Upper lobe of left lung (tissue), 6 donors: Measurements from ENCODE around the gene SPTLC2. TPM values are rescaled to one million over a fixed set of nuclear protein-coding genes. Genes with fewer than 3 reads are reported as not detected.

Experiments used
- ATAC-seq, 2 donors: fragments of 200-7000 bp; cut with Tn5 transposase; one replicate each; pipeline ENCODE4 v1.9.1; 2022; ENCODE audit warnings: mild to moderate bottlenecking in 2 of 2, moderate library complexity in 2 of 2; ENCODE audit not compliant: low FRiP score in 2 of 2
- DNase-seq, 2 donors: peaks; one replicate each; pipeline ENCODE4 v3.0.0-alpha.2; 2019 to 2020
- H3K27ac ChIP-seq, 4 donors: fragments of 200-600 bp; sonication (generic); one replicate each; pipeline ENCODE4 v1.5.1; 2016 to 2019
- H3K27me3 ChIP-seq, 4 donors: fragments of 200-600 bp; sonication (generic); one replicate each; pipeline ENCODE4 v1.5.1; 2017 to 2019
- H3K36me3 ChIP-seq, 4 donors: fragments of 200-600 bp; sonication (generic); one replicate each; pipeline ENCODE4 v1.5.1; 2016 to 2019
- H3K4me1 ChIP-seq, 4 donors: fragments of 200-600 bp; sonication (generic); one replicate each; pipeline ENCODE4 v1.5.1; 2018 to 2019
- H3K4me3 ChIP-seq, 4 donors: fragments of 200-600 bp; sonication (generic); one replicate each; pipeline ENCODE4 v1.5.1; 2017 to 2019; ENCODE audit warnings: mild to moderate bottlenecking in 2 of 4, moderate library complexity in 1 of 4
- H3K9me3 ChIP-seq, 4 donors: fragments of 200-600 bp; sonication (generic); one replicate each; pipeline ENCODE4 v1.5.1; 2018 to 2019
- CTCF ChIP-seq, 6 experiments: fragments of 450-650 bp in 4 of 6; fragments of 200-600 bp in 2 of 6; sonication (generic) in 2 of 6; IDR thresholded peaks; one replicate each; pipeline ENCODE4 v1.5.1; 2016 to 2019; ENCODE audit warnings: antibody characterized with exemption in 6 of 6
- EP300 ChIP-seq, 4 donors: sonication (generic); formaldehyde crosslinking; IDR thresholded peaks; one replicate each; pipeline ENCODE4 v1.5.1; 2017; ENCODE audit warnings: antibody characterized with exemption in 4 of 4, control low read depth in 2 of 4
- POLR2A ChIP-seq, 4 donors: fragments of 450-650 bp; IDR thresholded peaks; one replicate each; pipeline ENCODE4 v1.5.1; 2016 to 2017; ENCODE audit warnings: antibody characterized with exemption in 4 of 4, mild to moderate bottlenecking in 2 of 4
- POLR2AphosphoS5 ChIP-seq, 2 donors: sonication (generic); formaldehyde crosslinking; IDR thresholded peaks; one replicate each; pipeline ENCODE4 v1.5.1; 2017; ENCODE audit warnings: antibody characterized with exemption in 2 of 2
- WGBS, 2 donors: methylation state at CpG; one replicate each; pipeline ENCODE4 v1.1.5; 2017 to 2018; 5-methylcytosine and 5-hydroxymethylcytosine counted together
- total RNA-seq, 6 donors: library from RNA; depleted of rRNA in 4 of 6; stranded (reverse); fragments of >200 nt in 4 of 6; gene quantifications; one replicate each; pipeline versions ENCODE4 v1.1.0 to v1.2.1, GENCODE V29; 2016 to 2021
- donor health status: DM: no; HTN: no; CAD: no; lungs with moderate emphysema.
- donor health status: DM: no; HTN: yes; CAD: no; lungs with severe emphysema.

SPTLC2 gene
- total RNA-seq, 6 donors from 2014 or later, result 28.0 to 72.3 (median 37.7) TPM

- WGBS, 2 donors, result 0% methylated on average over 1 to 13 of the region's 32 CpGs
- Histone ChIP-seq H3K27ac (peak overlapping the region; percentile 85 to 96 (median 88)), H3K4me3 (peak overlapping the region; percentile 62 to 99 (median 90)), H3K9me3 (no peaks in the 10 kb centered on the region), H3K4me1 (peaks cover 18 to 35% (median 25%) of the 10 kb centered on the region in 4 donors), H3K36me3 (no peaks in the 10 kb centered on the region), H3K27me3 (no peaks in the 10 kb centered on the region)
- peak in 1 of 2 donors; percentile 30 for DNase-seq
- no peak for ATAC-seq
- no peak for TF ChIP-seq CTCF (IDR thresholded peaks at IDR 0.05)
- TF ChIP-seq POLR2A (IDR thresholded peaks at IDR 0.05), result no peak
- TF ChIP-seq POLR2AphosphoS5 (IDR thresholded peaks at IDR 0.05), result no peak
- TF ChIP-seq EP300 (IDR thresholded peaks at IDR 0.05), result no peak
Observed at GRCh38 chr14:77616133-77616453, 344 bp downstream of the SPTLC2 start.

- H3K4me1 ChIP-seq, result peaks cover 18 to 35% (median 25%) of the 10 kb centered on the region in 4 donors
- H3K9me3 ChIP-seq, result no peaks in the 10 kb centered on the region
- TF ChIP-seq CTCF (IDR thresholded peaks at IDR 0.05) (no peak), POLR2AphosphoS5 (IDR thresholded peaks at IDR 0.05) (no peak), EP300 (IDR thresholded peaks at IDR 0.05) (no peak), POLR2A (IDR thresholded peaks at IDR 0.05) (no peak)
- DNase-seq (no peak), ATAC-seq (no peak)
- H3K27ac ChIP-seq, result peak overlapping the region; percentile 85 to 96 (median 88)
- peak overlapping the region; percentile 62 to 99 (median 90) for H3K4me3 ChIP-seq
- no peaks in the 10 kb centered on the region for H3K27me3 ChIP-seq
- no peaks in the 10 kb centered on the region for H3K36me3 ChIP-seq
- WGBS, 2 donors, result 3 to 5% methylated on average over 15 to 16 of the region's 16 CpGs
Observed at GRCh38 chr14:77615361-77616132, 890 bp downstream of the SPTLC2 start.

- Histone ChIP-seq H3K27me3 (no peaks in the 10 kb centered on the region), H3K4me1 (peaks cover 18 to 41% (median 28%) of the 10 kb centered on the region in 4 donors), H3K4me3 (no peak overlapping the region), H3K27ac (no peak overlapping the region), H3K9me3 (no peaks in the 10 kb centered on the region), H3K36me3 (no peaks in the 10 kb centered on the region)
- ATAC-seq (no peak), DNase-seq (no peak)
- 20 to 25% methylated on average over 1 of the region's 1 CpG for WGBS, 2 donors
- TF ChIP-seq POLR2A (IDR thresholded peaks at IDR 0.05), result no peak
- TF ChIP-seq POLR2AphosphoS5 (IDR thresholded peaks at IDR 0.05), result no peak
- no peak for TF ChIP-seq CTCF (IDR thresholded peaks at IDR 0.05)
- no peak for TF ChIP-seq EP300 (IDR thresholded peaks at IDR 0.05)
Observed at GRCh38 chr14:77613201-77613600, 3.2 kb downstream of the SPTLC2 start.

- no peak overlapping the region for H3K27ac ChIP-seq
- ATAC-seq, result no peak
- no peaks in the 10 kb centered on the region for H3K9me3 ChIP-seq
- TF ChIP-seq POLR2A (IDR thresholded peaks at IDR 0.05), result no peak
- TF ChIP-seq POLR2AphosphoS5 (IDR thresholded peaks at IDR 0.05), result no peak
- TF ChIP-seq EP300 (IDR thresholded peaks at IDR 0.05), result no peak
- no peak for TF ChIP-seq CTCF (IDR thresholded peaks at IDR 0.05)
- no peaks in the 10 kb centered on the region for H3K36me3 ChIP-seq
- H3K4me3 ChIP-seq, result no peak overlapping the region
- DNase-seq, result no peak
- no peaks in the 10 kb centered on the region for H3K27me3 ChIP-seq
- 82 to 91% methylated on average over 2 of the region's 2 CpGs for WGBS, 2 donors
- H3K4me1 ChIP-seq, result peaks cover 24 to 46% (median 30%) of the 10 kb centered on the region in 4 donors
Observed at GRCh38 chr14:77612011-77612620, 4.3 kb downstream of the SPTLC2 start.
